HG02970 (cell line): ENCODE data around the gene GJB6.

Source experiments
- ATAC-seq: cut with Tn5 transposase; IDR thresholded peaks from one replicate; pipeline ENCODE4 v1.9.1; 2021; ENCODE audit warnings: mild to moderate bottlenecking, moderate library complexity, moderate number of reproducible peaks; ENCODE audit not compliant: unreplicated experiment, low FRiP score

The GJB6 gene

DNA sequence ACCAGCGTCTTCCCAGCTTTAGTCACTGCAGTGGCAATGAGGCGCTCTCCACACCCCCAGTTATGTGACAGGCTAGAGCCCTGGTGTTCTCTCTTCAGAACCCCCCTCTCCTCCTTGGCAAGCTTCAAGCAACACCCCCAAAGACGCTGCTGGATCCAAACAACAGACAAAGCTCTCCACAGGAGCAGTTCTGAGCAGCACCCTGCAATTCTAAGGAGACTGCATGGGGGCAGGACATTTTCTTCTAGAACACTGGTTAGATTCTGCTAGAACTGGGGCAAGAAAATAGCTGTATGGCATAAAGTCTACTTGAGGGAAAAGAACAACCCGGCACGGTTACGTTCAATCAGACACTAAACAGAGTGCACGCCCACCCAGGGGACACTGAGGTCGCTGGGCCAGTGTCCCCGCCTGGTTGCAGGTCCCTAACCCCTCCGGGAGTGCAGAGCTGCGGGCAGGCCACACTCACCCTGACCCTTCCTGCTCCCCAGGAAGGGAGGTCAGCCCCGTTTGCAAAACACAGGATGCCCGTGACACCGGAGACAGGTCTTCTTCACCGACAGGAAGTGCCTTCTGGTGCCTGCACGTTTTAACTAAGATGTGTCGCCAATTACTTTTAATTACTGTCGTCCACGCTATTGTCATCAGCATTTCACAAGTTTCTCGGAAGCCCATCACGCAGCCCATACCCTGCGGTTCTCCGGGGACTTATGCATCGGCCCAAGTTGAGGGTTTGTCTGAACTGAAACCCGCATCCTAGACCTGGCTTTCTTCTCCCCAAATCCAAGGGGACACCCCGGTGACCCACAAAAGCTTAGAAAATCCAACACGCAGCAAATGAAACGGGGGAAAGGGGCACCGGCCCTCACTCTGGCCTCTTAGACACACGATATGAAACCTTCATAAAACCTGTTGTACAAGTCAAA lies 943 bp downstream of the GJB6 start:
- no peak for ATAC-seq

DNA sequence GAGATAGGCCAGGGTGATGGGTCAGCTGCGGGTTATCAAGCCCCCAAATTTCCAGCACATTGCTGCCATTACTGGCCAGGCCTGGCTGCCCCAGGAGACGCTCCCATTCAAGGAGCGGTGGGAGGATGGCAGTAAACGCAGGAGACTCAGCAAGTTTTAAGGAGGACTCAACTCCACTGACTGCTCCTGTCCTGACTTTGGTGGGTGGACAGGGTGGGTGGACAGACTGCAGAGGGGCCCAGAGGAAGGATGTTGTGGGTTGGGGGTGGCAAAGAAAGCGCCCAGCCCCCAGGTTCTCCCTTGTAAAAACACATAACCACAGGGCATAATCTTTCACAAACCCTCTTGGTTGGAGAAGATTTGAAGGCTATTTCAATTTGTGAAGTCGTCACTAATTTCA lies 4.4 kb downstream of the GJB6 start:
- ATAC-seq = no peak

DNA sequence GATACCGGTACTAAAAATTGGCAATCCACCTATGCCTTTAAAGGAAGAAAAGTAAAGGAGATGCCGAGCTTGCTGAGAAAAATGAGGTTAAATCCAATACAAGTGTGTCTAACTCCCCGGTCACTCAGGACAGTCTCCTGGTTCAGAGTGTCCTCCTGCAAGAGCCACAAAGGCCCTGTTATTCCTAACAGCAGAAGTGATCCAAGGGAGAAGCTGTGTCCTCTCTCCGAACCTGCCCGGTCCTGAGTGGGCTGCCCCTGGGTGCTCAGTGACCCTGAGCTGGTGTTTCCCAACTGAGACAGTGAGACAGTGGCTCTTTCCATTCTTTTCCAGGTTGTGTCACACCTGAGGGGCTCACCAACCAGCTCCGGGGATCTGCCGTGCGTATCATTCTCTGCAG lies 4.8 kb downstream of the GJB6 start:
- no peak for ATAC-seq

DNA sequence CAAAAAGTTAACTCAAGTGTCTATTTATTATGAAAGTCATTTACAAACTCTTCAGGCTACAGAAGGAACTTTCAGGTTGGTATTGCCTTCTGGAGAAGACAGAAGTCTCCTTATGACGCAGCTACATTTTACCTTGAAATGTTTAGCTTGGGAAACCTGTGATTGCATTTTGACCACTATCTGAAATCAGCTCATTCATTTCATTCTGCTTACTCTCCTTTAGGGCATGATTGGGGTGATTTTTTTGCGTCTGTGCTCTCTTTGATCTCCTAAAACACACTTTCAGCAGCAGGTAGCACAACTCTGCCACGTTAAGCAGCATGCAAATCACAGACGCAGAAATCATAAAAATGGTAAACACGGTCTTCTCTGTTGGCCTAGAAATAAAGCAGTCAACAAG lies 9.6 kb downstream of the GJB6 start:
- ATAC-seq = no peak

DNA sequence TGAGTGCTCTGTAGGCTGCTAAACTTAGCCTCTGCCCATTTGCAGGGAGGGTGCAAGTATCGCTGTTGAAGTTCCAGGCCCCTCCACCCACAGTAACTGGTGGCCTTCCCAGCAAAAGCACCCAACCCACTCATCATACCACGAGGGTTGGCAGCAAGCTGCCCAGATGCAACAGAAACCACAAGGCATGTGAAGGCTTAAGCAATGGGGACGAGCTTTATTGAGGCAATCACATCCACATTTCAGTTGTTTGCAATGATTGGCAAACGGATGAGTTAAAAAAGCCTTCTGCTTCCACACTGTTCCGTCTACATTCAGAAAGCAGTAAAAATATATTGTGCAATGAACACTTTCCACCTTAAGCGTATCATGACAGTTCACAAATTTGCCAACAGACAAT lies 10.3 kb downstream of the GJB6 start:
- no peak for ATAC-seq

DNA sequence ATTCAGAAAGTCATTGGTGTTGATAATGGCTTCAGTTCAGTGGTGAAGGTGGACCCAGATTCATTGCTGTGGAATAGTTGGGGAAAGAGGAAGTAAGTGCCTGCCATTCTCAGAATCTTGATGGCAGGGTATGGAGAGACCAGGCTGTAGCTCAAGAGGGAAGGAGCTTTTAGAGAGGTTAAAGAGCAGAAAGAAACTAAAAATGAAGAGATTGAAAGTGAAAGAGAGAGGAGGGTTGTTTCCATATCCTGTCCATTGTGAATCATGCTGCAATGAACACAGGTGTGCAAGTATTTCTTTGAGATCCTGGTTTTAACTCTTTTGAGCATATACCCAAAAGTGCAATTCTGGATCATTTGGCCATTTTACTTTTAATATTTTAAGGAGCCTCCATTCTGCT lies 12.5 kb downstream of the GJB6 start:
- ATAC-seq = no peak

DNA sequence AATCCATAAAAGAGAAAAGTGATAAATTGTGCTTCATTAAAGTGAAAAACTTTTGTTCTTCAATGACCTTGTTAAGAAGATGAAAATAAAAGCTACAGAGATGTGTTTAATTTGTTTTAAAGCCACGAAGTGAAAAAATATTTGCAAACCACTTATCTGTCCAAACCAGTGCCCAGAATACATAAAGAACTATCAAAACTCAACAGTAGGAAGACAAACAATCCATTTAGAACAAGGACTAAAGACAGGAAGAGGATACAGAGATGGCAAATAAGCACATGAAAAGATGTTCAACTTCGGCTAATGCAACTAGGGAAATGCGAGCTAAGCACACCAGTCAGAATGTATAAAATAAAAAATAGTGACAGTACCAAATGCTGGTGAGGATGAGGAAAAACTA lies 15.0 kb downstream of the GJB6 start:
- no peak for ATAC-seq

DNA sequence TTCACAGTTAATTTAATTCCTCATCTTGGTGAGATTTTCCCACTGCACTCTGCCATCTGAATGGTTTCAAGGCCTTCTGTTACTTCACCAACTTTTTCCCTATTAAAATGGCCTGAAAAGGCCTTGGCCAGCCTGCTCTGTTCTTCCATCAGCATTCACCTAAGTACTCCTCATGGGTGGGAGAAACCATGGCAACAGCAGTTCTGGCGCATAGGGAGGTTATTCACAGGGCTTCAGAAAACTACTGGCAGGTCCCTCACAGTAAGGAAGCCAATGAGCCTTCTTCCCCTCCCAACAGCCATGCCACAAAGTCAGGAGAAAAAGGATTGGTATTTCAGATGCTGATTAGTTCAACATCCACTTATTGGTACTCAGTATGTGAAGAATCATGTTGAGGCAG lies 22.2 kb downstream of the GJB6 start:
- ATAC-seq = no peak

DNA sequence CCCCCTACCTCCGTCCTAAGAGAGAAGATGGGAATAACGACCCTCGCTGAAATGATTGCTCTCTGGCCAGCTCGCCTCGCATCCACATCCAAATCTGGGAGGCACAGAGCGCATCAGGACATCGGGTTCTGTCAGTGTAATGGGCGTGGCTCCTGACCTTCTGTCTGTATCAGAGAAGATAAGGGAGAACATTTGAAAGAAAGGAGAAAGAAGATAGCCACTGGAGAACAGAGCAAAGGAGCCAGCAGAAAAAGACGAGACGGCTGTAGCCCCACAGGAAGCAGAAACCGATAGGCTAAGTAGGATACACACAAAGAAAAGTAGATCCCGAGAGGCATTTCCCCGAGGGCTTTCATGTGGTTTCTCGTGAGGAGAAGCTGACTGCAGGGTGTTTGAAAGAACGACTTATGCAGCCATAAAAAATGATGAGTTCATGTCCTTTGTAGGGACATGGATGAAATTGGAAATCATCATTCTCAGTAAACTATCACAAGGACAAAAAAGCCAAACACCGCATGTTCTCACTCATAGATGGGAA lies 25.4 kb downstream of the GJB6 start:
- no peak for ATAC-seq

DNA sequence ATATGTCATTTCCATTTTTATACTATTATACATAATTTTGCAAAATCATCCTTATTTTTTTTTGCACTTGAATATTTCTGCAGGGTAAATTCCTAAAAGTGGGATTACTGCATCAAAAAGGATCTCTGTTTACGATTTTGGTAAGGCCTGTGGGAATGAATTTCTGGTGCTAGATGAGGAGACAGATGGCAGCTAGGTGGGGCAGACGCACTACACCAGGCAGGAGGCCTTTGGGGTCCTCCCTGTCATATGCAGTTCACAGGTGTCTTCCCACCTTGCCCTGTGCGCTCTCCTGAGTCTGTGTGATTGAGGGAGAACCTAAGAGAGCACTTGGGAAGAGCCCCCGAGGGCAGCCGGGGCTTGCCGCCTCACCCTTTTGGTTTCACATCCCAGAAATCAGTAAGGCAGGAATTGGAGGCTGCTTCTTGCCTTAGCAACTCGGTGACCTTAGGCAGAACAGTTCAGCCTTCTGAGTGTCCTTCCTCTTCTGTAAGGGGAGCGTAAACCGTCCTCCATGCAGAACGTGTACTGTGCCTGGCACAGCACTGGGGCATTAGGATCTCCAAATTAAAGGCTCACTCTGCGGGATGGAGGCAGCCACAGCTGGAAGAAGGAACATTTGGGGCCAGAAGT lies 25.9 kb downstream of the GJB6 start:
- ATAC-seq = no peak

DNA sequence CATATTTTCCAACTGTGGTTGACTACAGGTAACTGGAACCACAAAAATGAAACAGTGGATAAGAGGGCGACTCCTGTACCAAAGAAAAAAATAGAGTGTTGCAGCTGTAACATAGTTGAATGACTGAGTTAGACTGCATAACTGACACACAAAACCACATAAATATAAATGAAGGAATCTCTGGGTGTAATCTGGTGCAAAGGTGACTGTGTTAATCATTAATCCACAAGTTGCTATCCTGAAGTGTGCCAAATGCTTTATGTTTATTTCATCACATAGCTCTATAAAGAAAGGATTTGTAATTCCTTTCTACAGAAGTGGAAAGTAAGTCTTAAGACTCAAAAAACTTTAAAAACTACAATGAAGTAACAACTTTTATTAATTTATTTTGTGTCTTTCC lies 33.3 kb downstream of the GJB6 start:
- no peak for ATAC-seq

DNA sequence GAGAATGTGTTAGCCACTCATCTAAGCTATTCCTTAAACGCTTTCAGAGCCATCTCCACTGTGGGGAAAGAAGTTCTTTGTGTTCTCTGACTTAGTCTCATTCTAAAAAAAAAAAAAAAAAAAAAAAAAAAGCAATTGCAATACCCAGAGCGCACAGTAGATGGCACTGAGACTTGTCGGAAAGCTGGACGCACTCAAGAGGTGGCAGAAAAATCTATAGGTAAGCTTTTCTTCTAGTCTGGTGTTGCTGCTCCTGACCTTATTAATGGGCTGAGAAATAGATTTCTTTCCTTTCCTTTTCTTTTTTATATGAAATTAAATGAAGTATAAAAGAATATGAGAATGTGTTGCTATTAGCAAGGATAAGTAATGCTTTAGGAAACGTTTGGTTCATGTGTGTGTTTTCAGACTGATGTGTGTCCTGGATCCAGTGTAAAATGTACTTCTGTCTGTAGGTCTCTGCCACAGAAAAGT lies 34.7 kb downstream of the GJB6 start:
- ATAC-seq = no peak

DNA sequence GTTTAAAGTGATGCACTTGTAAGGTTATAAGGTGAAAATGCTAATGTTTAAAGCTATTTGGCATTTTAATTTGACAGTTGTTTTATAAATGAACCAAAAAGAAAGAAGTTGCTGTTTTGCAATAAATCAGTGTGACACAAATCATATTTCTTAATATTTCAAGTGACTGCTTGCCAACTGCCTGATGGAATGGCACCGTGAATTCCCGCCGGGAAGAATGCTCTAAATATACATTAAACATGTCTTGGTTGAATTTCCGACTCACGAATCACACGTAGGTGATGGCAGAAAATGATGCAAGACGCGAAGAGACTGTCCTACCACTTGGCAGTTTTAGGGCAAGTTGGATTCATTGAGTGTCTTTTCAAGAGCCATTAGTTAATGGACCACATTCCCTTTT lies 36.3 kb downstream of the GJB6 start:
- no peak for ATAC-seq

DNA sequence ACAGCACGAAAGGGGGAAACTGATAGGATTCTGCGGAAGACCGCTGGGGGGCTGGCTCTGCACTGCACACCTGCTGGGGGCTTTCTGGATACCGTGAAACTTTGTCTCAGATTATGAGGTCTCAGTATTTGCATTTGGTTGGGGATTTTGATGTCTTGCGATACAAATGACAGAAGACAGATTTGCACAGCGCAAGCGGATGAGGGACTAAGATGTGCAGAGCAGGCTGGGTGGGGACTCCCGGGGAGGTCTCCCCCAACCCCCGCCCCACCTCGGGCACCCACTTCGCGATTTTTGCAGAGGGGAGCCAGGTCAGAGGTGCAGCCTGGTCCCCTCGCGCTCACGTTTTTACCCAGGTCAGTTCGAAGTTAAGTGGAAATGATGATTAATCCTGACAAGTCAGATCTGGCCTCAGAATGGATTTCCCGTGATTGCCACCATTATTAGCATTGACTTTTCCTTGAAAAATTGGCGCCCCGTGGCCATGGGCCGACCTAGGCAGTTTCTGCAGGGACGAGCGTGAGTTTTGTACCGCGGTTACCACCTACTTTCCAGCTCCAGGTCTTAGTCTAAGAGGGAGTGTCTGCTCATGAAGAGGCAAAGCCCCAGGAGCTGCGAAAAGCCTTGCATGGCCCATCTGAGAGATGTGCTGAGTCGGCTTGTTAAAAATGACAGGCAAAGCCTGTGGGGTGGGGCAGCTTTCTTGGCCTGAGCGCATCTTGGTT lies 38.0 kb downstream of the GJB6 start:
- no peak for ATAC-seq

DNA sequence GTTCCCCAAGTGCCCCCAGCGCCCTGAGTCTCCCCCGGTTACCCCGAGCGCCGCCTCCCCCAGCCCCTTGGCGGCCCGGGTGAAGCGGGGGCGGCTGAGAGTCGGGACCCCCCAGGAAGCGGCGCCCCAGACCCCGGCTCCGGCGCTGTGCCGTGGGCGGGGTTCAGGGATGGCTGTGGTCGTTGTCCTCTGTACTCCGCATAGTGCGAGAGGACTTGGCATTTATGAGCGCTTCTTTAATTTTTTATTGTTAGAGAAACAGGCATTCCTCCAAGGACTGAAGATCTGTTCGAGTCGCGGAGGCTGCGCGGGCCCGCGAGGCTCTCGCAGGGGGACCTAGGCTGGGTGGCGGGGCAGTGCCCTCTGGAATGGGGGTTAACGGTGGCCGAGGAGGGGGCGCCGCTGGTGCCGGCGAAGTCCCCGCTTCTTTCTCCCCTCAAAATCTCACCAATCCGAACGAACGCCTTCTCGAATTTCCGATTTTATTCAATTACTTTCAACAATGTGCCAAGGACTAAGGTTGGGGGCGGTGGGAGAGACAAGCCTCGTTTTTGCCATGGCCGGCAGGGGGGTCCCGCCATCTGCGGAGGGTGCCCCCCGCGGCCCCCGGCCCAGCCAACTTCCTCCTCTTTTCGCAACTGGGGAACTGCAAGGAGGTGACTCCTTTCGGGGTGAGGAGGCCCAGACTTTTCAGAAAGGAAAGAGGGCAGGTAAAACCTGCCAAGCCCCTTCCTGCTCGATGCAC lies 38.8 kb downstream of the GJB6 start:
- no peak for ATAC-seq

DNA sequence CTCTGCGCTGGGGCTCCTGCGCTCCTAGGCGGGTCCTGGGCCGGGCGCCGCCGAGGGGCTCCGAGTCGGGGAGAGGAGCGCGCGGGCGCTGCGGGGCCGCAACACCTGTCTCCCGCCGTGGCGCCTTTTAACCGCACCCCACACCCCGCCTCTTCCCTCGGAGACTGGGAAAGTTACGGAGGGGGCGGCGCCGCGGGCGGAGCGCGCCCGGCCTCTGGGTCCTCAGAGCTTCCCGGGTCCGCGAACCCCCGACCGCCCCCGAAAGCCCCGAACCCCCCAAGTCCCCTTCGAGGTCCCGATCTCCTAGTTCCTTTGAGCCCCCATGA lies 39.3 kb downstream of the GJB6 start, which contains the start of gene GJB2:
TSS of gene GJB2 (minus strand) at position 103 of the 326 bp plus-strand sequence. CDS start 3,357 bp downstream, outside the sequence.
- no peak for ATAC-seq

DNA sequence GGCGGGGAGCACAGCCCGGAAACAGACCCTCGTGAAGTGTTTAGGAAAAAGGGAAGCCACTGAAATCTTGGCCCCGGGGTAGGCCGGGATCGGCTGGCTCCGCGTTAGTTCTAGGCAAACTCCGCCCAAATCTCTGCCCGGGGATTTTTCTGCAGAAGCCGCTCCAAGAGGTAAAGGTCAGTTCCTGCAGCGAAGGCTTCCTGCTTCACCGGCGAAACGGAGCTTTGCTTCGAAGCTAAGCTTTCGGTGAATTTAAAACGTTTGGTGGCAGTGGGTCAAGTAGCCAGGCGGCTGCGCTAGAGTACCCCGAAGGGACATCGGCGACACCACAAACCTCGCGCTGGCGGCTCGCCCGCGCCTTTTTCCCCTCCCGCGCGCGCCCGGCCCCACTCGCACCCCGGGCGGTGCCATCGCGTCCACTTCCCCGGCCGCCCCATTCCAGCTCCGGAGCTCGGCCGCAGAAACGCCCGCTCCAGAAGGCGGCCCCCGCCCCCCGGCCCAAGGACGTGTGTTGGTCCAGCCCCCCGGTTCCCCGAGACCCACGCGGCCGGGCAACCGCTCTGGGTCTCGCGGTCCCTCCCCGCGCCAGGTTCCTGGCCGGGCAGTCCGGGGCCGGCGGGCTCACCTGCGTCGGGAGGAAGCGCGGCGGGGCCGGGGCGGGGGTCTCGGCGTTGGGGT lies 39.8 kb downstream of the GJB6 start:
- no peak for ATAC-seq

DNA sequence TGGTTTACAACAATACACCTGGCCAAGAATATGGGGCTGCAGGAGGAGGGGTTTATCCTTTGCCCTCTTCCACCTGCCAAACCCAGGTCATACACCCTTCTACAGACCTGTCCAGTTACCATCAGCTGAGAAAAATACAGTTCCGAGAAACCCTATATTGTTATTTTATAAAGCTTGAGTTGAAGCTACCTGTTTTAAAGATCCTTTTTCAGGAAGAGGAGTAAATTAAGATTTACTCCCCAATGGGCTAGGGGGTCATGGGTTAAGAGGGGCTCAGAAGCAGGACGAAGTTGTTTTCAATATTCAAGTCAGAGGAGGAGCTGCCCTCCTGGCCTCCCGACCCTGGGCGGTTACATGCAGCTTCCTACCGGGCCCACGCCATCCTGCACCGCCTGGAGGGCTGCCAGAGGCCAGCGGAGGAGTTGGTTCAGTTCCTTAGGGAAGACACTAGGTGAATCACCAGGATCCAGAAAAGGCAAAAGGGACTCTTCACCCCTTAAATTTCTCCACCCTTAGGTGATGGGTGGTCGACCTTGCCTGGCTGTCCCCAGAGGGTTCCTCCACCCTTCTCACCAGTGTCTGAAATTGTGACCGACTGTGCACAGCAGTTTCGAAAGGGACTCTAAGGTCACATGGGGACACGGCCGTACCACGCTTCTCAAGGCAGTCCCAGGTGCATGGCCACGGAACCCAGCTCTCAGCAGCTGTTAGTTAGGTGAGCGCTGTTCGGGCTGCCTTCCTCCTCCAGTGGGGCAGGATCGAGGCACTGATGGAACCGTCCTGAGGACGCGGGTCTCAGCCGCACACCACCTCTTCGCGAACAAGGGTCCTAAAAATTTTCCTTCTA lies 40.6 kb downstream of the GJB6 start:
- ATAC-seq = no peak
